Karpas-422 (cell line): ENCODE measurements around the gene AQP12A. TPM values are rescaled to one million over a fixed set of nuclear protein-coding genes. Genes with fewer than 3 reads are reported as not detected.

Source experiments
- DNase-seq: peaks from one replicate; pipeline ENCODE4 v3.0.0-alpha.2; 2015
- H2AFZ ChIP-seq: fragments of 200-600 bp; sonication (generic); 2 replicates; pipeline ENCODE4 v1.6.1; 2014; ENCODE audit warnings: antibody characterized with exemption, low read length, mixed read lengths
- H3K27ac ChIP-seq: fragments of 200-600 bp; sonication (generic); 2 replicates; pipeline ENCODE4 v1.5.1; 2014; ENCODE audit warnings: mild to moderate bottlenecking, low read length, moderate library complexity
- H3K27me3 ChIP-seq: fragments of 200-600 bp; sonication (generic); 2 replicates; pipeline ENCODE4 v1.6.1; 2014; ENCODE audit warnings: low read length, mixed read lengths
- H3K36me3 ChIP-seq: fragments of 200-600 bp; sonication (generic); 2 replicates; pipeline ENCODE4 v1.6.1; 2014; ENCODE audit warnings: low read length, mixed read lengths; ENCODE audit not compliant: insufficient read depth
- H3K4me1 ChIP-seq: fragments of 200-600 bp; sonication (generic); 2 replicates; pipeline ENCODE4 v1.6.1; 2014; ENCODE audit warnings: mild to moderate bottlenecking, low read length, mixed read lengths
- H3K4me2 ChIP-seq: fragments of 200-600 bp; sonication (generic); 2 replicates; pipeline ENCODE4 v1.6.1; 2014; ENCODE audit warnings: low read length, low read depth, mild to moderate bottlenecking; ENCODE audit not compliant: poor library complexity, severe bottlenecking
- H3K4me3 ChIP-seq: fragments of 200-600 bp; sonication (generic); 2 replicates; pipeline ENCODE4 v1.5.1; 2014; ENCODE audit warnings: mild to moderate bottlenecking, antibody characterized with exemption, low read length, mixed read lengths
- H3K79me2 ChIP-seq: fragments of 200-600 bp; sonication (generic); 2 replicates; pipeline ENCODE4 v1.6.1; 2014; ENCODE audit warnings: mild to moderate bottlenecking, low read length, mixed read lengths
- H3K9ac ChIP-seq: fragments of 200-600 bp; sonication (generic); 2 replicates; pipeline ENCODE4 v1.6.0; 2014; ENCODE audit warnings: low read length
- H3K9me2 ChIP-seq: fragments of 200-600 bp; sonication (generic), shearing (Covaris generic); replicated peaks from 2 replicates; pipeline ENCODE4 v1.6.0; 2014; ENCODE audit warnings: mild to moderate bottlenecking, low read length, moderate library complexity; ENCODE audit not compliant: insufficient read depth
- H3K9me3 ChIP-seq: fragments of 300-700, 200-600 bp; sonication (generic); 2 replicates; pipeline ENCODE4 v1.6.1; 2014; ENCODE audit warnings: low read length, mixed read lengths
- H4K20me1 ChIP-seq: fragments of 200-600 bp; sonication (generic); 2 replicates; pipeline ENCODE4 v1.6.1; 2014; ENCODE audit warnings: mild to moderate bottlenecking, antibody characterized with exemption, low read length, low read depth; ENCODE audit not compliant: insufficient read depth
- total RNA-seq: library from RNA; depleted of rRNA; stranded (reverse); fragments of >200 nt; shearing (Covaris generic); gene quantifications from 2 replicates; pipeline ENCODE4 v1.2.3, GENCODE V29; 2014; ENCODE audit warnings: low replicate concordance

Gene AQP12A
- total RNA-seq, 1 experiment from 2014 or later, result not detected

GRCh38 chr2:240704651-240705050 is 13.0 kb downstream of the AQP12A start:
- no peaks in the 10 kb centered on the region for H4K20me1 ChIP-seq
- H3K9ac ChIP-seq, result no peak overlapping the region
- H3K4me1 ChIP-seq, result no peaks in the 10 kb centered on the region
- no peak overlapping the region for H3K27ac ChIP-seq
- no peaks in the 10 kb centered on the region for H3K9me3 ChIP-seq
- H3K9me2 ChIP-seq, result no peaks in the 10 kb centered on the region
- no peaks in the 10 kb centered on the region for H3K27me3 ChIP-seq
- no peak overlapping the region for H3K4me3 ChIP-seq
- H2AFZ ChIP-seq, result no peak overlapping the region
- no peak for DNase-seq
- no peaks in the 10 kb centered on the region for H3K79me2 ChIP-seq
- H3K36me3 ChIP-seq, result no peaks in the 10 kb centered on the region
- H3K4me2 ChIP-seq, result no peak overlapping the region

GRCh38 chr2:240705204-240705791 is 13.6 kb downstream of the AQP12A start:
- no peaks in the 10 kb centered on the region for H4K20me1 ChIP-seq
- H3K9me3 ChIP-seq, result no peaks in the 10 kb centered on the region
- no peak for DNase-seq
- H3K9me2 ChIP-seq, result no peaks in the 10 kb centered on the region
- no peaks in the 10 kb centered on the region for H3K4me1 ChIP-seq
- H3K4me2 ChIP-seq, result no peak overlapping the region
- H2AFZ ChIP-seq, result no peak overlapping the region
- no peaks in the 10 kb centered on the region for H3K79me2 ChIP-seq
- no peaks in the 10 kb centered on the region for H3K36me3 ChIP-seq
- H3K4me3 ChIP-seq, result no peak overlapping the region
- no peak overlapping the region for H3K9ac ChIP-seq
- H3K27ac ChIP-seq, result no peak overlapping the region
- H3K27me3 ChIP-seq, result no peaks in the 10 kb centered on the region

- Histone ChIP-seq H3K4me2 (no peak overlapping the region), H3K4me1 (no peaks in the 10 kb centered on the region), H3K4me3 (no peak overlapping the region), H3K79me2 (no peaks in the 10 kb centered on the region), H3K27ac (no peak overlapping the region), H3K9me3 (no peaks in the 10 kb centered on the region), H4K20me1 (no peaks in the 10 kb centered on the region), H2AFZ (no peak overlapping the region), H3K36me3 (no peaks in the 10 kb centered on the region), H3K9me2 (no peaks in the 10 kb centered on the region), H3K9ac (no peak overlapping the region), H3K27me3 (no peaks in the 10 kb centered on the region)
- DNase-seq, result no peak
Measured at GRCh38 chr2:240707043-240707756, 15.5 kb downstream of the AQP12A start.

- Histone ChIP-seq H3K4me1 (peaks cover under 1% of the 10 kb centered on the region), H3K9ac (no peak overlapping the region), H3K9me2 (no peaks in the 10 kb centered on the region), H3K4me3 (no peak overlapping the region), H3K4me2 (no peak overlapping the region), H2AFZ (no peak overlapping the region), H3K36me3 (no peaks in the 10 kb centered on the region), H3K9me3 (no peaks in the 10 kb centered on the region), H3K27me3 (no peaks in the 10 kb centered on the region), H3K27ac (no peak overlapping the region), H4K20me1 (no peaks in the 10 kb centered on the region), H3K79me2 (no peaks in the 10 kb centered on the region)
- DNase-seq, result no peak
Measured at GRCh38 chr2:240707821-240708220, 16.2 kb downstream of the AQP12A start.

GRCh38 chr2:240708457-240708856 is 16.8 kb downstream of the AQP12A start:
- DNase-seq, result no peak
- Histone ChIP-seq H3K36me3 (no peaks in the 10 kb centered on the region), H4K20me1 (no peaks in the 10 kb centered on the region)

GRCh38 chr2:240711296-240711695 is 19.6 kb downstream of the AQP12A start:
- Histone ChIP-seq H3K27me3 (no peaks in the 10 kb centered on the region), H3K4me1 (peaks cover 18% of the 10 kb centered on the region), H3K9ac (no peak overlapping the region), H4K20me1 (no peaks in the 10 kb centered on the region), H3K9me3 (no peaks in the 10 kb centered on the region), H3K36me3 (no peaks in the 10 kb centered on the region), H3K4me2 (no peak overlapping the region), H3K9me2 (no peaks in the 10 kb centered on the region), H2AFZ (no peak overlapping the region), H3K27ac (no peak overlapping the region), H3K79me2 (no peaks in the 10 kb centered on the region), H3K4me3 (no peak overlapping the region)
- no peak for DNase-seq

More at GRCh38 chr2:240708457-240708856, 16.8 kb downstream of the AQP12A start:
- Histone ChIP-seq H3K4me3 (no peak overlapping the region), H2AFZ (no peak overlapping the region), H3K4me1 (peaks cover 7% of the 10 kb centered on the region), H3K4me2 (no peak overlapping the region), H3K9me2 (no peaks in the 10 kb centered on the region), H3K9ac (no peak overlapping the region), H3K9me3 (no peaks in the 10 kb centered on the region), H3K79me2 (no peaks in the 10 kb centered on the region), H3K27me3 (no peaks in the 10 kb centered on the region), H3K27ac (no peak overlapping the region)

- H3K27me3 ChIP-seq, result no peaks in the 10 kb centered on the region
- no peak for DNase-seq
Measured at GRCh38 chr2:240711701-240712100, 20.0 kb downstream of the AQP12A start.

GRCh38 chr2:240712121-240712520 is 20.5 kb downstream of the AQP12A start:
- H3K79me2 ChIP-seq, result no peaks in the 10 kb centered on the region
- H3K4me3 ChIP-seq, result no peak overlapping the region
- H3K27me3 ChIP-seq, result no peaks in the 10 kb centered on the region
- H3K4me1 ChIP-seq, result peaks cover 18% of the 10 kb centered on the region
- H3K36me3 ChIP-seq, result no peaks in the 10 kb centered on the region
- DNase-seq, result no peak
- no peak overlapping the region for H3K27ac ChIP-seq
- no peaks in the 10 kb centered on the region for H3K9me2 ChIP-seq
- no peak overlapping the region for H2AFZ ChIP-seq
- no peak overlapping the region for H3K4me2 ChIP-seq
- H3K9ac ChIP-seq, result no peak overlapping the region
- H3K9me3 ChIP-seq, result no peaks in the 10 kb centered on the region
- H4K20me1 ChIP-seq, result no peaks in the 10 kb centered on the region

More at GRCh38 chr2:240711701-240712100, 20.0 kb downstream of the AQP12A start:
- H3K4me3 ChIP-seq, result no peak overlapping the region
- no peak overlapping the region for H2AFZ ChIP-seq
- H3K27ac ChIP-seq, result no peak overlapping the region
- no peaks in the 10 kb centered on the region for H3K9me2 ChIP-seq
- H3K36me3 ChIP-seq, result no peaks in the 10 kb centered on the region
- H3K9ac ChIP-seq, result no peak overlapping the region
- no peak overlapping the region for H3K4me2 ChIP-seq
- H4K20me1 ChIP-seq, result no peaks in the 10 kb centered on the region
- H3K9me3 ChIP-seq, result no peaks in the 10 kb centered on the region
- no peaks in the 10 kb centered on the region for H3K79me2 ChIP-seq
- H3K4me1 ChIP-seq, result peaks cover 18% of the 10 kb centered on the region
